Thyroid gland (tissue), 4 donors: ENCODE measurements around the gene MEIOSIN.
"Not testable (repeated sequence)": the region's sequence is repeated elsewhere in the genome, so short reads cannot be mapped to it uniquely, and the experiment has no call there.

Experiments
- CTCF ChIP-seq, 6 experiments: fragments of 200-600 bp in 3 of 6; fragments of 450-650 bp in 3 of 6; sonication (generic) in 3 of 6; IDR thresholded peaks; one replicate each; pipeline ENCODE4 v1.5.1; 2016 to 2019; ENCODE audit warnings: antibody characterized with exemption in 6 of 6, mild to moderate bottlenecking in 2 of 6, inconsistent platforms in 1 of 6, moderate library complexity in 1 of 6
- POLR2A ChIP-seq, 2 donors: fragments of 450-650 bp; IDR thresholded peaks; one replicate each; pipeline ENCODE4 v1.6.1; 2017; ENCODE audit warnings: antibody characterized with exemption in 2 of 2, mild to moderate bottlenecking in 2 of 2, moderate library complexity in 1 of 2

- TF ChIP-seq CTCF, POLR2A (IDR thresholded peaks at IDR 0.05): not testable (repeated sequence)
Observed at GRCh38 chr19:45799541-45799940, 66.3 kb downstream of the MEIOSIN start.
